Measurements from ENCODE around the gene SIPA1L2. TPM values are rescaled to one million over a fixed set of nuclear protein-coding genes. Genes with fewer than 3 reads are reported as not detected.

SIPA1L2 gene
- total RNA-seq, 1 experiment from 2014 or later = 12.5 TPM

DNA sequence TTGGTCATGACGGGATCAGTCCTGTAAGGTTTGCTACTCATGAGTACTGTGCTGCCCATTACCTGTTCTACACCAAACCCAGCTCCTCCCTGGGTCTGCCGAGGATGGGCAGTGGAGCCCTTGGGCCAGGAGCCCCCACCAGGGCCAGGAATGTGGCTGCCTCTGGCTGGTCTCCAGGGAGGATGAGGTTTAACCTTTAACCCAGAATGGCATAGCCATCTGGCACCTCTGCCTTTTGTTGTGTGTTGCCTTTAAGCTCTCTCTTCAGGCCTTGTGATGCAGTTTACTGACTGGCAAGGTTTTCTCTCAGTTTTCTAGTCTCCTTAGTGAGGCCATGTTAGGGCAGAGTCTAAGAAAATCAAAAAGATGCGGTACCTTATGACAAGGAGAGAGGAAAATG lies 38.6 kb downstream of the SIPA1L2 start:
- Histone ChIP-seq H3K9ac (ENCODE audit: low read length) (no peak overlapping the region), H3K27me3 (ENCODE audit: insufficient read depth, low read length) (no peaks in the 10 kb centered on the region), H2AFZ (ENCODE audit: low read depth, low read length, poor library complexity, severe bottlenecking) (no peak overlapping the region), H3K9me2 (ENCODE audit: insufficient read depth) (no peaks in the 10 kb centered on the region), H3K4me3 (replicated peaks in 1 of 2; ENCODE audit: low read depth in 1 of 2, low read length in 2 of 2) (no peak overlapping the region), H3K79me2 (ENCODE audit: insufficient read depth, low read length) (no peaks in the 10 kb centered on the region), H3K36me3 (ENCODE audit: control insufficient read depth in 1 of 2, insufficient read depth in 2 of 2, low read length in 2 of 2) (no peaks in the 10 kb centered on the region), H3K4me2 (ENCODE audit: low read length) (no peak overlapping the region), H3K9me3 (ENCODE audit: control insufficient read depth in 1 of 2, insufficient read depth in 1 of 2, low read depth in 1 of 2, low read length in 2 of 2) (no peaks in the 10 kb centered on the region), H3K27ac (ENCODE audit: low read depth, low read length) (no peak overlapping the region), H3K4me1 (ENCODE audit: control insufficient read depth in 1 of 2, insufficient read depth in 2 of 2, low read length in 2 of 2) (peaks cover 0 to 11% of the 10 kb centered on the region in 2 experiments; a peak in 1 of 4 replicates), H4K20me1 (ENCODE audit: insufficient read depth) (no peaks in the 10 kb centered on the region)
- CTCF ChIA-PET = no interaction called here
- RAD21 ChIA-PET (ENCODE audit: low non-redundant PET in 1 of 2, low total read pairs in 2 of 2, uncharacterized antibody in 2 of 2, unreplicated experiment in 2 of 2) = no interaction called here
- no peak for ATAC-seq
- POLR2A ChIA-PET = no interaction called here
- no TSS peak for BruUV-seq (replicated peaks)
- TF ChIP-seq ELF1 (IDR thresholded peaks at IDR 0.05; ENCODE audit: borderline replicate concordance, low read depth) (no peak), POLR2A (IDR thresholded peaks at IDR 0.05; ENCODE audit: borderline replicate concordance, extremely low read depth, insufficient read depth, insufficient read length) (no peak), EZH2phosphoT487 (IDR thresholded peaks at IDR 0.05; ENCODE audit: borderline replicate concordance) (no peak), SIN3A (IDR thresholded peaks at IDR 0.05; ENCODE audit: low read depth) (no peak), CBX3 (IDR thresholded peaks at IDR 0.05; ENCODE audit: low read depth) (no peak), JUND (IDR thresholded peaks at IDR 0.05) (no peak), EGR1 (IDR thresholded peaks at IDR 0.05; ENCODE audit: low read depth) (no peak), SP1 (IDR thresholded peaks at IDR 0.05; ENCODE audit: low read depth) (no peak)
- intact Hi-C loops (cut with micrococcal nuclease) = no loop called here
- no peak for DNase-seq (ENCODE audit: low read depth, low spot score)

DNA sequence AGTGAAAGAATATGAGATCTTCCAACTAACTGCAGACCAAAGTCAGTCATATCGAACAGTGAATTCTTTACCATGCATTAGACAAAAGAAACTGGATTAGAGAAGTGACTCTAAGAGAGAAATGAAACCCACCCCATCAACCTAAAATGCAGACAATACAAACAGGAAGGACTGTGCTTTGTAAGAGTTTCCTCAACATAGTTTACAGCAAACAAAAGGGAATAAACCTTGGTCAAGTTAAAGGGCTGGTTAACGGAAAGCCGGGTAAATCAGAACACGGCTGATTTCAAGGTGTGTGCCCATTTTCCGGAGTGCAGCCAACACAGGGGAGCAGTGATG lies 39.2 kb downstream of the SIPA1L2 start:
- Histone ChIP-seq H3K4me3 (replicated peaks in 1 of 2; ENCODE audit: low read depth in 1 of 2, low read length in 2 of 2) (no peak overlapping the region), H3K27me3 (ENCODE audit: insufficient read depth, low read length) (no peaks in the 10 kb centered on the region), H3K27ac (ENCODE audit: low read depth, low read length) (no peak overlapping the region), H3K4me2 (ENCODE audit: low read length) (no peak overlapping the region), H3K9me2 (ENCODE audit: insufficient read depth) (no peaks in the 10 kb centered on the region), H3K9me3 (ENCODE audit: control insufficient read depth in 1 of 2, insufficient read depth in 1 of 2, low read depth in 1 of 2, low read length in 2 of 2) (no peaks in the 10 kb centered on the region), H3K36me3 (ENCODE audit: control insufficient read depth in 1 of 2, insufficient read depth in 2 of 2, low read length in 2 of 2) (no peaks in the 10 kb centered on the region), H3K9ac (ENCODE audit: low read length) (no peak overlapping the region), H4K20me1 (ENCODE audit: insufficient read depth) (no peaks in the 10 kb centered on the region), H3K79me2 (ENCODE audit: insufficient read depth, low read length) (no peaks in the 10 kb centered on the region), H2AFZ (ENCODE audit: low read depth, low read length, poor library complexity, severe bottlenecking) (no peak overlapping the region), H3K4me1 (ENCODE audit: control insufficient read depth in 1 of 2, insufficient read depth in 2 of 2, low read length in 2 of 2) (peaks cover 0 to 11% of the 10 kb centered on the region in 2 experiments; a peak in 1 of 4 replicates)
- DNase-seq (ENCODE audit: low read depth, low spot score) (no peak), ATAC-seq (no peak)
- intact Hi-C loops (cut with micrococcal nuclease) = no loop called here
- ChIA-PET CTCF (no interaction called here), POLR2A (no interaction called here), RAD21 (ENCODE audit: low non-redundant PET in 1 of 2, low total read pairs in 2 of 2, uncharacterized antibody in 2 of 2, unreplicated experiment in 2 of 2) (no interaction called here)
- TF ChIP-seq CEBPB (IDR thresholded peaks at IDR 0.05; ENCODE audit: low read depth) = no peak
- no peak for TF ChIP-seq YY1 (IDR thresholded peaks at IDR 0.05; ENCODE audit: extremely low read depth, insufficient replicate concordance, low read depth, low read length)
- TF ChIP-seq, protein P1, sequence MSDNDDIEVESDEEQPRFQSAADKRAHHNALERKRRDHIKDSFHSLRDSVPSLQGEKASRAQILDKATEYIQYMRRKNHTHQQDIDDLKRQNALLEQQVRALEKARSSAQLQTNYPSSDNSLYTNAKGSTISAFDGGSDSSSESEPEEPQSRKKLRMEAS (IDR thresholded peaks at IDR 0.05) = no peak
- BruUV-seq (replicated peaks) = no TSS peak

All from HCT116 (cell line).